NCI-H526 treated with DMSO at 0.1 percent for 48 hours (cell line): ENCODE measurements around the gene CCDC175.

Experiments
- DNase-seq: peaks from one replicate; lab custom pipeline; 2025; lab: John Stamatoyannopoulos, UW

The CCDC175 gene

DNA sequence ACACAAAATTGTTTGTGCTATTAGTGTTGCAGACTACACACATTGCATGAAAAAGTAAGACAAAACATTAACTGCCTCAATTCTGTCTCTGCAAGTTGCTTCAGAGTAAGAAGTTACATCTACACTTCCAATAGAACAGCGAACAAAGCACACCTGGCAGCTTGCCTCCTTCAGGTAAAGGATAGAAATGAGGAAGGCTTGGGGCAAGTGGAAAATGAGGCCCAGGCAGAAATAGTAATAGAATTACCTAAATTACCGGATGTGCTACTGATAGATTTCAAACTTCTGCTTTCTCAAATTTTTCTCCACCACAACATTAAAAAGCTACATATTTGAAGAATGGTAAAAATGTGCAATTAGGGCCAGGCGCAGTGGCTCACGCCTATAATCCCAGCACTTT lies 37.7 kb downstream of the CCDC175 start:
- DNase-seq, result no peak

- no peak for DNase-seq
These were observed 39.1 kb downstream of the CCDC175 start for GRCh38 chr14:59537476-59537875.

DNA sequence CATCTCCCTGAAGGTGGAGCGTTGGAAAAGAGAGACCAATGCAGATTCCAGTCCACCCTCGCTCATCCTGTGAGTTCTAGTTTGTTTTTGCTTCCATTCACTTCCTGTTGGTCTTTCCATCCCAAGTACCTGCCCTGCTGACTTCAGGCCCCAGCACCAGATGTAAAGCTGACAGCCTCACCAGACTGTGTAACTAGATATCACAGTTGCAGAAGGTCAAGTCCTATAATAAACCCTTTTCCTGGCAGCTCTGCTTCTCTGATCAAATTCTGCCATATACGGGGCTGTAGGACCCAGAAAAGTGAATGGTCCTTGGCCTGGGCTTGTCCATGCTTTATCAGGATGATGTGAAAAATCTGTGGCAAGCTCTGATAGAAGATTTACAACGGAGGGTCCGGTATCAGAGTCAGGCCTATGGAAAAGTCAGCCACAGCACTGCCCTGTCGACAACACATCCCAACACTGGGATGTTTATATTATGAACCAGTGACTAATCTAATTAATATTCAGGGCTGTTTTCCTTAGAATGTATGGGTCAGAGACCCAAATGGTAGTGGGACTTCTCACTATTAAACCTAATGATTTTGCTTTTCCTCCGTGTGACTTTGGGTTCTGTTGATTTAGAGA lies 42.1 kb downstream of the CCDC175 start:
- DNase-seq, result no peak

DNA sequence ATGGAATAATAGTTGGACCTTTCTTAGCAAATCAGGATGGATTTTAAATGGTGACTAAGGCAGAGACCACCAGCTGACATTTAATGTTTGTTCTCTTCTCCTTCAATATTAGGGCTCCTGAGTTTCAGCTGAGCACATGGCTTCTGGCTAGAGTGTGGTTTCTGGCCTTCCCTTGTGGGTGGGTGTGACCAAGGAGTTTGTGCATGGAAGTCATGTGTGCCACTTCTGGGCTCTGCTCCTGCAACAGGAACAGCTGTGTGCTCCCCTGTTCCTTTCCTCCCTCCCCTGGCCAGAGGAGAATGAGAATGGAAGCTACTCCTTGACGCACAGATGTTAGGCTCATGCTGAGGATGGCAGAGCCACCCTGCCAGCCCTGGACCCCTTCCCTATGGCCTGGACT lies 44.2 kb downstream of the CCDC175 start:
- no peak for DNase-seq

DNA sequence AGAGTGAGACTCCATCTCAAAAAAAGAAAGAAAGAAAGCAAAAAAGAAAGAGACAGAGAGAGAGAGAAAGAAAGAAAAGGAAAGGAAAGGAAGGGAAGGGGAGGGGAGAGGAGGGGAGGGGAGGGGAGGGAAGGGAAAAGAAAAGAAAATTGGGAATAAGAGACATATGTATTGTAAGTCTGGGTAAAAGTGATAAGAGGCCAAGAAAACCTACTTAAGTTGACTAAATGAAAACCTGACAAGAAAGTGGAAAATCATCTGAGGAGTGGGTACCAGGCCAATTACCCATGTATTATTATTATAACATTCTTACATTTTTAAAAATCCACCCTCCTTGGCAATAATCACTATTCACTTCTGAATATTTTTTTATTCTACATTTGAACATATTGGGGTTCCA lies 46.3 kb downstream of the CCDC175 start:
- no peak for DNase-seq

- no peak for DNase-seq
These were observed 47.4 kb downstream of the CCDC175 start for GRCh38 chr14:59529189-59529588.

DNA sequence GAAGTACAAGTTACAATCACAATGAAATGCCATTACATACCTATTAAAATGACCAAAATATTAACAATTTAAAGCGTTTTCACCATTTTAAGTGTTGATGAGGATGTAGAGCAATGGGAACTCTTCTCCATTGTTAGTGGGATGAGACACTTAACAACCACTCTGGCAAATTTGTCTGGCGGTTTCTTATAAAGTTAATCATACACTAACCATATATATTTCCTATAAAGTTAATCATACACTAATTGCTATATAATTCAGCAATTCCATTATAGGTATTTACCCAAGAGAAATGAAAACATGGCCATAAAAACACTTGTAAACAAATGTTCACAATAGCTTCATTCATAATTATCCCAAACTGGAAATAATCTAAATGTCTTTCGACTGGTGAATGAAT lies 56.4 kb downstream of the CCDC175 start:
- DNase-seq, result no peak

DNA sequence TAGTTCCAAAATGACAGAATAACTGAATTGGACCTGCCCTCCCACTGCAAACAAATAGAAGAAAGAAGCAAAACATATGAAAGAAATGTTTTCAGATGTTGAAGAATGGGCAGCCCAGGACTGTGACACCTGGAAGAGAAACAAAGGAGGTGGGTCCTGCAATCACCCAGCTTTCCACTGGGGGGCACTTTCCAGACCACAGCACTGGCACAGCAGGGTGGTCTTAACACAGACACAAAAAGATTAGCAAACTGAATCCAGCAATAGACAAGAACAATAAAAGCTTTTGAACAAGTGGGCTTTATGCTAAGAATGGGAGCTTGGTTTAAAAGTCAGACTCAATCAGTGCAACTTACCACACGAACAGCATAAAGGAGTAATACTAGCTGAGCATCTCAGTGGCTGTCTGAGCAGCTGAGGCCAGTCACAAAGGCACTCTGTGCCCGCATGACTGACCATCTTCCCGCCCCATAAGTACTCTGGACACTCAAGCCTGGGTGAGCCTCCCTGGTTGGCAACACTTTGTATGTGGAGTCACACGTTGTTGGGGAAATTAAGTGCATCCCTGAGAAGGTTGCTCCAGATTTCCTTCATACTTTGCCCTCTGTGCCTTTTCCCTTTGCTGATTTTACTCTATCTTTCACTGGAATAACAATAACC lies 64.6 kb downstream of the CCDC175 start:
- peak; percentile 17 for DNase-seq

GRCh38 chr14:59510966-59511365 lies 65.6 kb downstream of the CCDC175 start:
- DNase-seq, result no peak

- no peak for DNase-seq
These were observed 66.6 kb downstream of the CCDC175 start for GRCh38 chr14:59510001-59510400.

DNA sequence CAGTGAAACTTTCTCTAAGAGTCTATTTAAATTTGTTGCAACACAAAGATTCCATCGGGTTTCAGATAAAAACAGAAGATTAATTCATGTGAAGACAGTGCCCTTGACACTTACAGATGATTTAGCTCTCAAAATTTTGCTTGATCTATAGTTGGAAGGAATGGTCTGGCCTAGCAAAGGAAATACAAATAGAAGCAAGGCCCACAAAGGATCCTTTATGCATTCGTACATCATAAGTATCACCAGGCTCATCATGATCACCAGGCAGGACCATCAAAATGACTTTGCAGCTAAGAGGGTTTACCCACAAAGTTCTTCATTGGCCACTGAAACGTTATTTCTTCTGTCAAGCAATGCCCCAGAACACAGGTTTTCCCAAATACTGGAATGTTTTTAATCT lies 67.5 kb downstream of the CCDC175 start:
- DNase-seq, result no peak

GRCh38 chr14:59507752-59508103 lies 68.9 kb downstream of the CCDC175 start:
- DNase-seq, result no peak

GRCh38 chr14:59507063-59507751 lies 69.4 kb downstream of the CCDC175 start:
- peak; percentile 39 for DNase-seq

DNA sequence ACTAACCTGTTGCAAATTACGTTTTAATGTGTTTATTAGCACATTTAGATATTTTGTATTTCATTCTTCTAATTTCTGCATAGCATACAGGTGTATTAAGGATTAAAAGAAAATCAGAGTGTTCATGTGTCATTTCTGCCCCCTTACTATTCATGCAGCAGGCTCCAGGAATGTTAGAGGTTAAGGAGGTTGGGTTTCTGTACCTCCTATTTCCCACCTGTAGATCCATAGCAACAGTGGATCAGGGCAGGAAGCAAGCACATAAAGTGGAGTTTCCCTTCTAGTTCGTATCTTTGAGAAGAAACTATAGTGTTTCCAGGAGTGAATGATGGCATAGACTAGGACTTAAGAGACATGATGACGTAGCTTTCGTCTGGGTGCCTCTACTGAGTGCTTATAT lies 73.4 kb downstream of the CCDC175 start:
- DNase-seq, result no peak

GRCh38 chr14:59500732-59501131 lies 75.9 kb downstream of the CCDC175 start:
- DNase-seq, result no peak

DNA sequence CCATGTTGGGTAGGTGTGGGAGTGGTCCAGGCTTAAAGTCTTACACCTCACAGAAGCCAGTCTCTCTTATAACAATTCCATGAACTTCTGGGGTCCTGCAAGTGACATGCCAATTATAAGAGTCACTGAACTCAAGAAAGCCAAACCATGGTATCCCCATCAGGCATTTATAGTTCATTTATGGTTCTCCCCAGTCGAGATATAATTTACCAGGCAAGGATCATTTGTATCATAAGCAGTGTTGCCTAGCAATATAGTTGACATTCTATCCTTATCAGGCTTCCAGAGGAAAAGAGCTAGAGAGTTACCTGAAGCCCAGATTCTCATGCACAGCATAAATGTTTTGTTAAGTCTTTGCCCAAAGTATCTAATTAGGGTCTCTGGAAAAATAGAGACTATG lies 84.2 kb downstream of the CCDC175 start:
- no peak for DNase-seq

DNA sequence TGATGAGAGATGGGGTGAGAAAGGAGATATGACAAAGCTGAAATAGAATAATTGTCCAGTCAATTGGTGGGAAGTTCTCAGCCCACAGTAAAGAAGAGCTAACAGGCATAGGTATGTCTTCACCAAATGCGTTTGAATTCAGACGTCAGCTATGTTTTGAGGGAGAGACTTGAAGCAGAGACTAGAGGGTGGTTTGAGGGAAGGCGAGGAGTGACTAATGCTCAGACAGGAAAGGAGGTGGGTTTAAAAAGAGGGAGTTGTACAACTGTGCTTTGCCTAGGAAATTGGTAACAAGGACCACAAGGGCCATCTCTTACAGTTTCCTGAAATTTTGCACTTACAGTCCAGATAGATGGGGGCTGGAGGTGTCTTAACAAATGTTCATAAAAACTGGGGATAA lies 85.9 kb downstream of the CCDC175 start:
- DNase-seq, result no peak

DNA sequence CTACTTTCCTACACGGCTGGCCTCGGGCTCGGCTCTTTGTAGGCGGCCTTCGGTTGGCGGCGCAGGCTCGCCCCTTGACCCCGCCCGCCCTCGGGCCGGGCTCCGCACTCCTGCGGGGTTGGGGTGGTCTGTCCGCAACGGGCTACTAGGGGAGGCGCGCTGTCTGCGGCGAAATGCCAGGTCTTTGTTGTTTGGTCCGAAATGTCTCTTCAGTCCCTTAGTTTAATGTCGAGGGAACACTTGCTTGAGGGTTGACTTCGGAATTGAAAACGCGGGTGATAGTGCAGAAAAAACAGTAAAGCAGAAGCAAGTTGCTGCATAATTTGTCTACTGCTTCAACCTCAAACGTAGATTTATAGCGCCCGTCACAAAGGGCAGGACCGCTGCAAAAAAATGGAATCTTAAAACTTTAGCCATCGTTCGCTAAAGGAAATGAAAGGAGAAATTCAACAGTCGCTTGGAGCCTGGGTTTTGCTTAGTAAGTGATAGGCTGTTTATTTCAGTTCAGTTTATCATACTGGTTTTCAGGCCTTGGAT lies 91.9 kb downstream of the CCDC175 start:
- DNase-seq, result no peak

DNA sequence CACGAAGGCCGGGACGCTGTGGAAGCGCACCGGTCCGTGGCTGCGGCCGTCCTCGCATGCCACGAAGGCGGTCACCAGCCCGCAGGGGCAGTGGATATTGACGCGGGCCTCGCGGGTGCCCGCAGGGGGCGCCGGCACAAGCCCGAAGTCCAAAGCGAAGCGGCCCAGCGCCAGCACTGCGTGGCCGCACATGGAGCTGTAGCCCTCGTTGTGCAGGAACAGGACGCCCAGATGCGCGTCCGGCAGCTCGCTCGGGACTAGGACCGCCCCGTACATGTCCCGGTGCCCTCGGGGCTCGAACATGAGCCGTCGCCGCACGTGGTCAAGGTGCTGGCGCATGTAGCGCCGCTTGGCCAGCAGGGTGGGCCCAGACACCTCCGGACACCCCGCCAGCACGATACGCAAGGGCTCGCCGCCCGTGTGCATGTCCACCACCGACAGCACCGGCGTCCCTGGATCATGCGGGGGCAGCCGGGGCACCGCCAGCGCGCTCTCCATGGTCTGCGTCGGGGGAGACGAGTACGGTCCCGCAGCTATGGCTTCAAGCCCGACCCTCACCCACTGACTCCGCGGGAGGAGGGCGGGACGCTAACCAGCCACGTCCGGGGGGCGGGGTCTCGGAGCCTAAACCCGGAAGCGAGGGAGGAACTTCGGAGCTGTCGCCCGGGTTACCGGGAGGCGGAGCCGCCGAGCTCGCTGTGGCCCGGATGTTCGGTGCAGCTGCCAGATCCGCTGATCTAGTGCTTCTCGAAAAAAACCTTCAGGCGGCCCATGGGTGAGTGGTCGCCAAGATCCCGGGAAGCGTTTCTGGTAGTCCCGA lies 92.6 kb downstream of the CCDC175 start, which contains the start of the genes JKAMP and L3HYPDH:
Gene JKAMP, plus strand, starts transcription at position 699 of the 820 bp plus-strand sequence. Its CDS starts 73 bp downstream, at position 772.
Gene L3HYPDH, minus strand, starts transcription at position 590 of the 820 bp plus-strand sequence. Its CDS starts 92 bp downstream, at position 498.
- DNase-seq, result peak; percentile 81

DNA sequence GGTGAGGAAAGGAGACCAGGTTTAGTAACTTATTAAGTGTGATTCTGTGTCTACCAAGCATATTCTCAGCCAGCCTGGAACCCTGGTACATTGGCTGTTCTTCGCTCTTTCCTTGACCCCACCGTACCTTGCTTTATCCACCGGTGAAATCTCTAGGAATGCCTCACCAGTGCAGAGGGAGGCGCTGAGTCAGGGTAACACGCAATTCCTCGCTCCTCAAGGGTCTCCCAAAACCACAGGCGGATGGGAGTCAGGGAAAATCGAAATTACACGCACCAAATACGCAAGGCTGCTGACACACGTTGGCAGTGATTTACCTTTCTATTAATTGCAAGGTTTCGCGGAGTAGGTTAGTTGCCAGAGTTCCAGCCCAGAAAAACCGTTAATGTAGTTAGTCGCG lies 93.2 kb downstream of the CCDC175 start:
- no peak for DNase-seq

DNA sequence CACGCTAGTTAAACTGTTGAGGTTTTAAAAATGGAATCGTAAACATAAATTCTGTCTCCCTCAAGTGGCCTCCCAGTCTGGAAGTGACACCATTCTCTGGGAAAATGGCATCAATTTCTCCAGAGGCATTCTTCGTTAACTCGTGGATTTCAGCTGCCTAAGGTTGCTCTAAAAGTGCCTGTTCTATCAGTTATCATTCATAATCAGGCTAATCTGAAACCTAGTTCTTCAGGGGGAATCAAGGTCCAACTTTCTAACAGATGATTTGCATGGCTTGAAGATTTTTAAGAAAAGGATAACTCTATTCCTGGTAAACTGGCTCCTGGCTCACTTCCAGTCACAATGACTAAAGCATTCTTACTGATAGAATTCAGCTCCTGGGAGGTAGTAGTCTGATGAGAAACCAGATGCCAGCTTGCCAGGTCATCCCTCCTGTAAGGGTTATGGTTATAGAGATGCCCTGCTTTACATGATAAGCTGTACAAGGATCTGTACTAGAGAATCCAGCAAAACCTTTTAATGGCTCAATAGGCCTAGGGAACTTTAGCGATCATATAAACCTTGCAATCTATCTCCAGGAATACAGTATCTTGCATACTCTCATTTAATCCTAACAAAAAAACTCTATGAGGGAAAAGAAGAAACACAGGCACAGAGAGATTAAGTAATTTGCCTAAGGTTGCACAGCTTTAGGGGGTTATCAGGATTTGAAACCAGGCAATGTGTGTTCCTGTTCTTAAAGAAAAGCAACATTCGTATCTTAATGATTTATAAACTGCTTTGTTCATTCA lies 93.9 kb downstream of the CCDC175 start:
- DNase-seq, result no peak
